G401 (cell line): Measurements from ENCODE around the gene SLC22A5. TPM values are rescaled to one million over a fixed set of nuclear protein-coding genes. Genes with fewer than 3 reads are reported as not detected.
"Not testable (repeated sequence)": the region's sequence is repeated elsewhere in the genome, so short reads cannot be mapped to it uniquely, and the experiment has no call there.

Source experiments
- DNase-seq: peaks from one replicate; pipeline ENCODE4 v3.0.0-alpha.2; 2015; ENCODE audit warnings: low spot score
- in situ Hi-C: cut with HindIII; loops from 2 replicates; pipeline ENCODE4 v1.10.0; 2016; ENCODE audit warnings: low sequenced_read_pairs, mixed read lengths
- total RNA-seq: library from RNA; depleted of rRNA; stranded (reverse); fragments of >200 nt; shearing (Covaris generic); gene quantifications from 2 replicates; pipeline ENCODE4 v1.2.3, GENCODE V29; 2014

Gene SLC22A5
- total RNA-seq, 1 experiment from 2014 or later, result 5.3 TPM

DNA sequence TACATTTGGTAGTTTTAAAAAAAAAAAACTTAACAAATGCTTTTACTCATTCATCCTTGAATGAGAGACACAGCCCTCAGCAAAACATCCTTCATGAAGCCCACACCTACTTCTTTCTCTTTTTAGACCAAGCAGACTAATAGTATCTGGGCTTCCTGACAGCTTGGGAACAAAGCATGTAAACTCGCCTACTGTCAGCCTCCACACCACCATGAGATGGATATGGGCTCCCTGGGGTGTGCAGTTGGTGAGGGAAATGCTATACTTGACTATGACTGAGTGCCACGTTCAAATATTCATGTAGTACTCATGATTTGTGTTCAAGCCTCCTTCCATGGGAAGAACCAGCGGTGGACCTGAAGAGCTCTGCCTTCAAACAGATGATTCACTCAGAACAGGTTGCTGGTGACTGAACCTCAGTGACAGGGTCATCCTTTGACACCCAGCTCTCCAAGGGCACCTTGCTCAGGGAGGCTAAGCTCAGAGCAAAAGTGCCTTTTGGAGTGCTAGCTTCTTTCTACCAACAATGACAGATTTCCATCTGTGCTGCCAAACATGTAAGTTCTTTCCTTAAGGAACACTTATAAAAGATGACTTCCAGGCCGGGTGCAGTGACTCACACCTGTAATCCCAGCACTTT lies 36.8 kb downstream of the SLC22A5 start:
- in situ Hi-C loops, result no loop called here
- DNase-seq, result no peak

DNA sequence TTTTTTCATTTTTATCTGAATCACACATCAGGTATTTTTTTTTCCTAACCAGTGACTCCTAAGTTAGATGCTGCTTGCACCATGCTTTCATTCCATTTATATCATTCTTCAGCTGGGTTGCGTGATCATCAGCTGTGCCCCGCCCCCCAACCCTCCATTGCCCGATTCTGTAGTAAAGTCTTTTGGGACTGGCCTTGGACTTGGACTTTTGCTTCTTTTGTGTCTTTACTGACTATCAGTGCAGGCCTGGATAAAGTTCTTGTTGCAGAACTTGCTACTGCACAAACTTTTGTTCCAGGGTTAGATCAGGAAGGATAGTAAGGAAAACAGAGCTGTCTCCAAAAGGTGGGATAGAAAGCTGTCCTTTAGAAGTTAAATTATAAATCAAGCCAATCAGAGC lies 38.5 kb downstream of the SLC22A5 start:
- DNase-seq, result no peak
- in situ Hi-C loops, result no loop called here

DNA sequence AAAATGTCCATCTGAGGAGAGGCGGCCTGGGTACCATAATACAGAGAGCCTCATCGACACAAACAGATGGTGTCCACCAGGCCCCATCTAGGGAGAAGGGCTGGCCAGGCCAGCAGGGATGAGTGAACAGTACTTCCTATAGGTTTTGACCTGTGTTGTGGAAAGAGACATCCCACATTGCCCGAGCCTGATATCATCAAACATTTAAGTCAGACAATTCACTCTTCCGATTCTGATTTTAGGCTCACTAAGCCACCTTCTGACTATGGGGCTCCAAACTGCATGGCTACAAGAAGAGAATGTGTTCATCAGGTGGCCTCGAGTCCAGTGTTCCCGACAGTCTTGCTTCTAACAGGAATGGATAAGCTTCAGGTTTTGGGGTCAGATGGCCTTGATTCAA lies 38.9 kb downstream of the SLC22A5 start:
- no peak for DNase-seq
- in situ Hi-C loops, result no loop called here

- in situ Hi-C loops, result no loop called here
- DNase-seq, result no peak
Measured at GRCh38 chr5:132408965-132409364, 39.5 kb downstream of the SLC22A5 start.

- in situ Hi-C loops, result no loop called here
- peak; percentile 83 for DNase-seq
Measured at GRCh38 chr5:132410451-132411303, 41.2 kb downstream of the SLC22A5 start.

DNA sequence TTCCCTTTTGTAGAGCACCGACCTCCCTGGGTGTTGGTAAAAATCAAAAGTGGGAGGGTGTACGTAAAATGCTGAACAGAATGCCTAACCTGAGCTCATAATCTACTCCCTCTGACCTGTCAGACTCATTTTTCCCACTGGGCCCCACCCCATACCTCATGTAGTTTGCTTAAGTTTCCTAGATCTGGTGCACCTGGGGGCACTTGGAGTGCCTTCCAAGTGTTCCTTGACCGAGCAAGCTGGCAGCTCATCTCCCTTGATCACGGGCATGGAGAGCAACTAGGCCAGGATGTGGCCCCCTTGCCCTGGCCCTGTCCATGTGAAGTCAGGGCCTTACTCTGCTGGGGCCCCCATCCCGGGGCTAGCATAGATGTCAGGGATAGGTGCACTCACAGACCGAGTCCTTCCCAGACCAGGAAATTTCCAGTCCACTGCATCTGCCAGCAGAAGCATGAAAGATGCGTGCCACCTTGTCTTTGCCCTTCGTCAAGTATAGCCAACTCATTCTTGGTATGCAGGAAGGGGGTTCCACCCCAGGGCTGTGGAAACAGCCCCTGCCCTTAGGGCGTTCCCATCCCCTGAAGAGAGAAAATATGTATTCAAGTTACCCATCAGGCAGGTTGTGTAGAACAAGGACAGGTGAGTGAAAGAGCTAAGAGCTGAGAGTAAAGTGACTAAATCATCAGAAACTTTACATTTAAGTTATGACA lies 41.9 kb downstream of the SLC22A5 start:
- DNase-seq, result peak; percentile 54
- in situ Hi-C loops, result no loop called here

GRCh38 chr5:132413567-132413966 lies 44.1 kb downstream of the SLC22A5 start:
- DNase-seq, result no peak
- in situ Hi-C loops, result no loop called here

DNA sequence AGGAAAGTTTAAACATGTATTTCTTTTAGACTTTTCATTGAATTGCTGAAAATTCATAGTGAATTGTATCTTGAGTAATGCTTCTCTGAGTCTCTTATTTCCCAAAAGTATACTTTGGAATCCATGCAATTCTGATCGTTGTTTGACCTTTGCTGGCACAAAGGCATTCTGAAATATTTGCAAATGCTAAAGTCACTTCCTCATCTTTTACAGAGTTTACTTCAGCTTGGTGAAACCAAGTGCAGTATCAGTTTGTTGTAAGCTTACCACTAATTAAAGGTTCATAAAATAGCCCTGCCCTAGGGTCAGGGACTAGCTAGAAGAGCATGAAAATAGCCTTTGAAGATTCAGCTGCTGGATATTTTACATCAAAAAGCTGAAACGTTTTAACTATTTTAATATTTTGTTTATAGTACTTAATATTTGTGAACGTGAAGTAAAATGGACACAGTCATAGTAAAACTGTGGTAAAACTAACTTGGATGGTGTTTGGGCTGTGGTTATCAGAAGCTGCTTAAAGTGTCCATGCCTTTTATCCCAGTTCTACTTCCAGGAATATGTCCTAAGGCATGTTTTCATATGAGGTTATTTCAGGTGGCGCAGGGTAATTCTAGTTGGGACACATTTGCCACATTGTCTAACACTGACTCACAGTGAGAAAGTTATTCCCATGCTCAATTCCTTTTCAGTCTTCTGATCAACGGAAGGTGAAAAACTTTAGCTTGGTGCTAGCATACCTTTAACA lies 45.3 kb downstream of the SLC22A5 start:
- no peak for DNase-seq
- in situ Hi-C loops, result no loop called here

DNA sequence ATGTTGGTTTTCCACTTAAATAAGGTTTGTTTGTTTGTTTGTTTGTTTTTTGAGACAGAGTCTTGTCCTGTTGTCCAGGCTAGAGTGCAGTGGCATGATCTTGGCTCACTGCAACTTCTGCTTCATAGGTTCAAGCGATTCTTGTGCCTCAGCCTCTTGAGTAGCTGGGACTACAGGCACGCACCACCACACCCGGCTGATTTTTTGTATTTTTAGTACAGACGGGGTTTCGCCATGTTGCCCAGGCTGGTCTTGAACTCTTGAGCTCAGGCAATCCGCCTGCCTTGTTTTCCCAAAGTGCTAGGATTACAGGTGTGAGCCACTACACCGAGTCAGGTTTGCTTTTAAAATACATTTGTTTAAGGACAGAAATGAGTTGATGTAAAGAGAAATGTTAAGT lies 46.0 kb downstream of the SLC22A5 start:
- DNase-seq, in situ Hi-C loops: not testable (repeated sequence)

- in situ Hi-C loops, result no loop called here
- DNase-seq, result no peak
Measured at GRCh38 chr5:132416306-132417009, 46.9 kb downstream of the SLC22A5 start.

DNA sequence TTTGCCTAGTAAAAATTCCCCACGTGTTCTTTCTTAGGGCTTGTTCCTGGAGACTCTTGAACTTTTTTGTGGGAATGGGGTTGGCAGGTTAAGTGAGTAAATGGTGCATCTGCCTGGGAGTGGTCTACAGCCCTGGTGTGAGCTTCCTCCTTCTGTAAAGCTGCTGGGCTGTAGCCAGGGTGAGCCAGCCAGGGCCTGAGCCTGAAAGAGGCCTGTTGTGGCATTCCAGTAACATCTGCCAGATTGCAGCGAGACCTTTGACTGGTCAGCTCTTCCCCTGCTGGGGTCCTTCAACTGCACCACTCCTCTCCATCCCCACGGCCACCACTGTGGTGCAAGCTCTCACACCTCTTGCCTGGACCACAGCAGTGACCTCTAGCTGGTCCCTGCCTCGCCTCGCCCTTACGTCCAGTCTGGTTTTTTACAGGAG lies 47.5 kb downstream of the SLC22A5 start:
- in situ Hi-C loops, result no loop called here
- DNase-seq, result no peak

DNA sequence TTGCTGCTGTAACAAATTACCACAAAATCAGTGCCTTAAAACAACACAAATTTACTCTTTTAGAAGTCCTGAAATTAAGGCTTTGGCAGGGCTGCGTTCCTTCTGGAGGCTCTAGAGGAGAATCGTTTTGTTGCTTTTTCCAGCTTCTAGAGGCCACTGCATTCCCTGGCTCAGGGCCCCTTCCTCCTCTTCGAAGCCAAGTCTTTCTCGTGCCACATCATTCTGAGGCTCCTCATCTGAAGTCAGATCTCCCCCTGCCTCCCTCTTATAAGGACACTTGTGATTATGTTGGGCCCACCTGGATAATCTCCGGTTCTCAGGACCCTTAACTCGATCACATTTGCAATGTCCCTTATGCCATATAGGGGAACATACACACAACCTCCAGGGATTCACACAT lies 48.0 kb downstream of the SLC22A5 start:
- in situ Hi-C loops, result no loop called here
- no peak for DNase-seq

DNA sequence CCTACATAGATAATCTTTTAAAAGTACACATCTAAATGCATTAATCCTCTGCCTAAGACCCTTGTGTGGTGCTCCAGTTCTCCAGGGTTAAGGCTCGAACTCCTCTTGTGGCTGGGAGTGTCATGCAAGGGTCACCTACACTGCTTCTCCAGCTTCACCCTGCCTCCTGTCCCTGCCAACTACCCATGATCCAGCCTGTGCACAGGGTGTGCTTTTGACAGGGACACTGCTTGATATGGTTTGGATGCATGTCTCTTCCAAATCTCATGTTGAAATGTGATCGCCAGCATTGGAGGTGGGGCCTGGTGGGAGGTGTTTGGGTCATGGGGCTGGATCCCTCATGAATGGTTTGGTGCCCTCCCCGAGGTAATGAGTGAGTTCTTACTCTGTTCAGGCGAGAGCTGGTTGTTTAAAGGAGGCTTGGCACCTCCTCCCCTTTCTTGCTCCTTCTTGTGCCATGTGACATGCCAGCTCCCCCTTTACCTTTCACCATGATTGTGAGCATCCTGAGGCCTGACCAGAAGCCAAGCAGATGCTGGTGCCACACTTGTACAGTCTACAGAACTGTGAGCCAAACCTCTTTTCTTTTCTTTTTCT lies 48.5 kb downstream of the SLC22A5 start:
- in situ Hi-C loops, result no loop called here
- no peak for DNase-seq

DNA sequence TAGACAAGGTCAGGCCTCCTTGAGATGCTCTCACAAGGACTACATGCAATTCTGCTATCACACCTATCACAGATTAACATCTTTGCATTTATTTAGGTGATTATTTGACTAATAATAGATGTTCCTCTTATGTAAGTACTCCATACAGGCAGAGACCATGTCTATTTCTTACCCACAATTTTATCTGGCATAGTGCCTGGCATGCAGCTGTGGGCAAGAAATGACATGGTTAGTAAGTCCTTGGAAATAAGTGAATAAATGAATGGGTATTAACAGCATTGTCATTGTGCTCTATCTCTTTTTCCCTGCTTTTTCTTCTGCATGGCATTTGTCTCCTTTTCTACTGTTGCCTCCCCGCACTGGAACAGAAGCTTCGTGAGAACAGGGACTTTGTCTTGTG lies 49.4 kb downstream of the SLC22A5 start:
- DNase-seq, result no peak
- in situ Hi-C loops, result no loop called here

- in situ Hi-C loops, result no loop called here
- peak; percentile 86 for DNase-seq
Measured at GRCh38 chr5:132419502-132420468, 50.3 kb downstream of the SLC22A5 start.

DNA sequence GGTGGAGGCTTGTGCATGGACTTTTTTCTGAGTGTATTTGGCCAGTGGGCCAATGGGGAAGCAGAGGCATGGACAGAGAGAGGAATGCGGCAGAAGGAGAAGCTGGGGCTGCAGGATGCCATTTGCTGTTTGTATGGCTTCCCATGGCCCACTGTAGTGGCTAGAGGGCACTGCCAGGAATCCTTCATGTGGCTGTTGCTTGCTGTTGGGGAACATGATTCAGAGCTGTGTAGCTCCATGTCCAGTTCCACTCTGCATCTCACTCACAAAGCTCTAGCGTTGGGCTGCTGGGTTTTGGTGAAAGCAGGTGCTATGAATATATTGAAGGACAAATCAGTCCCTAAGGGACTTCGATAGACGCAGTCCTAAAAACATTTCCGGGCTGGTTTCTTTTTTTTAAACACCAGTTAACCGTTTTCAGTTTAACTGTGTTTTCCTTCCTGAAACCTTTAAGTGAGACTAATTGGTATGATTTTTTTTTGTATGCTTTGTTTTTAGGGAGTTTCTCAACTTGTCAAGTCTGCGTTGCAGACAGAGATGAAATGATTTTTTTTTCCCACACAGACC lies 51.3 kb downstream of the SLC22A5 start:
- in situ Hi-C loops, result no loop called here
- no peak for DNase-seq

GRCh38 chr5:132421462-132421861 lies 52.0 kb downstream of the SLC22A5 start:
- no peak for DNase-seq
- in situ Hi-C loops, result no loop called here
